Endothelial cell of umbilical vein (primary cell): ENCODE measurements around the gene LAMTOR4.

Experiments used
- CTCF ChIP-seq, 2 donors: IDR thresholded peaks; 1 replicate in 1 of 2; 2 replicates in 1 of 2; pipeline ENCODE4 v1.5.1; 2011; ENCODE audit warnings: low read length in 2 of 2, mild to moderate bottlenecking in 2 of 2, moderate library complexity in 2 of 2, control low read depth in 1 of 2, inconsistent platforms in 1 of 2, low read depth in 1 of 2; ENCODE audit not compliant: insufficient read depth in 1 of 2; ENCODE audit errors: extremely low read depth in 1 of 2
- EZH2 ChIP-seq: IDR thresholded peaks from 2 replicates; pipeline ENCODE4 v1.6.1; 2012; ENCODE audit warnings: borderline replicate concordance, low read depth, mild to moderate bottlenecking, moderate library complexity, low read length, inconsistent platforms; ENCODE audit not compliant: severe bottlenecking
- FOS ChIP-seq: IDR thresholded peaks from 2 replicates; pipeline ENCODE4 v1.6.1; 2011; ENCODE audit warnings: mild to moderate bottlenecking, low read length, moderate library complexity, borderline replicate concordance; ENCODE audit not compliant: insufficient read depth
- MAX ChIP-seq: IDR thresholded peaks from 2 replicates; pipeline ENCODE4 v1.6.1; 2011; ENCODE audit not compliant: insufficient read depth, insufficient read length
- MYC ChIP-seq: IDR thresholded peaks from one replicate; pipeline ENCODE4 v1.6.1; 2011; ENCODE audit warnings: mild to moderate bottlenecking, low read depth, low read length
- POLR2A ChIP-seq: IDR thresholded peaks from 2 replicates; pipeline ENCODE4 v1.6.1; 2012; ENCODE audit warnings: low read depth, mild to moderate bottlenecking, control low read depth, low read length
- POLR2AphosphoS5 ChIP-seq: IDR thresholded peaks from 2 replicates; pipeline ENCODE4 v1.6.1; 2012; ENCODE audit warnings: low read depth, mild to moderate bottlenecking, control low read depth, low read length, moderate library complexity; ENCODE audit not compliant: insufficient read depth

- TF ChIP-seq MYC (no peak), CTCF (IDR thresholded peaks at IDR 0.05; ENCODE audit: extremely low read depth in 1 of 2, insufficient read depth in 1 of 2, low read depth in 1 of 2, low read length in 2 of 2) (peak; percentile 79 to 92), EZH2 (no peak), POLR2A (no peak), MAX (no peak), POLR2AphosphoS5 (no peak), FOS (no peak)
Measured at GRCh38 chr7:100132697-100133151, 16.0 kb upstream of the LAMTOR4 start.
